Liver (tissue), 9 donors: ENCODE measurements around the gene DOP1B. TPM values are rescaled to one million over a fixed set of nuclear protein-coding genes. Genes with fewer than 3 reads are reported as not detected.

Experiments
- DNase-seq: peaks from one replicate; pipeline ENCODE4 v3.0.0-alpha.2; 2017; ENCODE audit warnings: low spot score
- H3K27ac ChIP-seq, 2 donors: one replicate each; pipeline ENCODE4 v1.7.0; 2013; ENCODE audit warnings: inconsistent platforms in 2 of 2, low read length in 2 of 2, control low read depth in 1 of 2, low read depth in 1 of 2, mild to moderate bottlenecking in 1 of 2
- H3K27me3 ChIP-seq, 4 donors: one replicate each; pipeline versions ENCODE4 v1.6.1 to v1.7.0; 2013; ENCODE audit warnings: low read length in 3 of 4, inconsistent platforms in 1 of 4, mild to moderate bottlenecking in 1 of 4, moderate library complexity in 1 of 4; ENCODE audit not compliant: control insufficient read depth in 4 of 4, insufficient read depth in 4 of 4
- H3K36me3 ChIP-seq, 4 donors: one replicate each; pipeline versions ENCODE4 v1.6.1 to v1.7.0; 2013; ENCODE audit warnings: low read length in 3 of 4, mild to moderate bottlenecking in 3 of 4, low read depth in 1 of 4, moderate library complexity in 1 of 4; ENCODE audit not compliant: control insufficient read depth in 4 of 4, insufficient read depth in 3 of 4
- H3K4me1 ChIP-seq, 4 donors: one replicate each; pipeline versions ENCODE4 v1.6.1 to v1.7.0; 2013; ENCODE audit warnings: low read length in 3 of 4, mild to moderate bottlenecking in 3 of 4, moderate library complexity in 1 of 4; ENCODE audit not compliant: control insufficient read depth in 4 of 4, insufficient read depth in 4 of 4
- H3K4me3 ChIP-seq, 3 donors: one replicate each; pipeline versions ENCODE4 v1.6.1 to v1.7.0; 2013; ENCODE audit warnings: low read length in 3 of 3, control low read depth in 1 of 3, low read depth in 1 of 3, mild to moderate bottlenecking in 1 of 3
- H3K9ac ChIP-seq, 2 donors: one replicate each; pipeline ENCODE4 v1.7.0; 2013; ENCODE audit warnings: low read length in 2 of 2, mild to moderate bottlenecking in 2 of 2, moderate library complexity in 2 of 2, control low read depth in 1 of 2, low read depth in 1 of 2
- H3K9me3 ChIP-seq, 4 donors: one replicate each; pipeline versions ENCODE4 v1.6.1 to v1.7.0; 2013; ENCODE audit warnings: low read length in 3 of 4; ENCODE audit not compliant: control insufficient read depth in 4 of 4
- CTCF ChIP-seq: fragments of 150-350 bp; IDR thresholded peaks from 2 replicates; pipeline ENCODE4 v1.5.1; 2017; ENCODE audit warnings: improper control_type of control experiment, low read depth, low read length; ENCODE audit not compliant: missing input control
- EGR1 ChIP-seq, 2 donors: IDR thresholded peaks; 2 replicates each; pipeline ENCODE4 v1.6.1; 2016 to 2018; ENCODE audit warnings: antibody characterized with exemption in 2 of 2, low read depth in 2 of 2
- FOXA1 ChIP-seq: IDR thresholded peaks from 2 replicates; pipeline ENCODE4 v1.6.1; 2016; ENCODE audit warnings: antibody characterized with exemption
- FOXA2 ChIP-seq: IDR thresholded peaks from 2 replicates; pipeline ENCODE4 v1.6.1; 2016; ENCODE audit warnings: antibody characterized with exemption
- GABPA ChIP-seq, 2 donors: IDR thresholded peaks in 1 of 2; conservative IDR thresholded peaks in 1 of 2; 2 replicates each; pipeline ENCODE4 v1.6.1; 2016; ENCODE audit warnings: antibody characterized with exemption in 2 of 2, mild to moderate bottlenecking in 1 of 2, moderate library complexity in 1 of 2
- HNF4A ChIP-seq, 2 donors: conservative IDR thresholded peaks; 2 replicates each; pipeline ENCODE4 v1.6.1; 2016; ENCODE audit warnings: antibody characterized with exemption in 2 of 2, mild to moderate bottlenecking in 2 of 2
- HNF4G ChIP-seq: IDR thresholded peaks from 2 replicates; pipeline ENCODE4 v1.6.1; 2016; ENCODE audit warnings: antibody characterized with exemption
- JUND ChIP-seq, 2 donors: IDR thresholded peaks; 2 replicates each; pipeline ENCODE4 v1.6.1; 2016; ENCODE audit warnings: antibody characterized with exemption in 2 of 2
- NR2F2 ChIP-seq: IDR thresholded peaks from 2 replicates; pipeline ENCODE4 v1.6.1; 2016; ENCODE audit warnings: antibody characterized with exemption
- RAD21 ChIP-seq, 2 donors: IDR thresholded peaks; 2 replicates each; pipeline ENCODE4 v1.6.1; 2016; ENCODE audit warnings: antibody characterized with exemption in 2 of 2, mild to moderate bottlenecking in 2 of 2
- SP1 ChIP-seq: IDR thresholded peaks from 2 replicates; pipeline ENCODE4 v1.6.1; 2018; ENCODE audit warnings: antibody characterized with exemption, mild to moderate bottlenecking
- YY1 ChIP-seq: IDR thresholded peaks from 2 replicates; pipeline ENCODE4 v1.6.1; 2016; ENCODE audit warnings: antibody characterized with exemption, mild to moderate bottlenecking
- WGBS: extraction: QIAGEN DNeasy Blood & Tissue Kit; methylation state at CpG from one replicate; pipeline ENCODE4 v1.1.7; 2013; 5-methylcytosine and 5-hydroxymethylcytosine counted together
- polyA plus RNA-seq, 2 donors: library from polyadenylated mRNA; stranded (reverse) in 1 of 2; unstranded in 1 of 2; fragments of 200-250 nt in 1 of 2; fragments of >200 nt in 1 of 2; fragmentation: Nextera tagmentation in 1 of 2; extraction: Ambion mirVana in 1 of 2; gene quantifications; one replicate each; pipeline versions ENCODE4 v1.2.1 to v1.2.3, GENCODE V29; 2013 to 2015
- total RNA-seq, 2 donors: library from RNA; depleted of rRNA; stranded (reverse); fragments of >200 nt; gene quantifications; one replicate each; pipeline ENCODE4 v1.2.3, GENCODE V29; 2014
- TF ChIP-seq, protein P1 (sequence below): IDR thresholded peaks from 2 replicates; pipeline ENCODE4 v1.6.1; 2016; ENCODE audit warnings: antibody characterized with exemption, mild to moderate bottlenecking
- TF ChIP-seq, protein P2 (sequence below): IDR thresholded peaks from 2 replicates; pipeline ENCODE4 v1.6.1; 2016; ENCODE audit warnings: antibody characterized with exemption
- TF ChIP-seq, protein P3 (sequence below): IDR thresholded peaks from 2 replicates; pipeline ENCODE4 v1.6.1; 2016; ENCODE audit warnings: antibody characterized with exemption
- TF ChIP-seq, protein P4 (sequence below): IDR thresholded peaks from 2 replicates; pipeline ENCODE4 v1.6.1; 2016; ENCODE audit warnings: antibody characterized with exemption
- donor health status: healthy.
- donor health status: healthy.
- donor health status: healthy.
- donor health status: healthy.
- donor health status: healthy.

Gene DOP1B
- total and polyA plus RNA-seq, 4 donors = 5.8 to 7.1 (median 6.3) TPM

DNA sequence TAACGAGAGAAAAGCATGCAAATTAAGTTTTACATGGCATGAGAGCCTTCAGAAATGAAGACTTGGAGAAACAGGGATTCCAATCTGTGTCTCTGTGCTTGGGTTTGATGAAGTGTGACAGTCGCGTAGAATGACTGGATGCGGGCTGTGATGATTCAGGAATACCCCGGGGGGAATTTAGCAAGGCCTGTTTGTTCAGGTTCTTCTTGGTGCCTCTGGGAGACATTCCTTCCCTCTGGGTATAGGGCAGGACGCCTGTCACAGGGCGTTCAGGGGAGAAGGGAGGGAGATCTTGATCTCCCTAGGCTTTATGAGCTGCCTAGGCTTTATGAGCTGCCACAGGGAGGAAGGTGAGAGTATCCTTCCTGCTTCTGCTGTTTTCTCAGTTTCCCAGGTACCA lies 36.6 kb downstream of the DOP1B start (continued):
- TF ChIP-seq, protein P1, sequence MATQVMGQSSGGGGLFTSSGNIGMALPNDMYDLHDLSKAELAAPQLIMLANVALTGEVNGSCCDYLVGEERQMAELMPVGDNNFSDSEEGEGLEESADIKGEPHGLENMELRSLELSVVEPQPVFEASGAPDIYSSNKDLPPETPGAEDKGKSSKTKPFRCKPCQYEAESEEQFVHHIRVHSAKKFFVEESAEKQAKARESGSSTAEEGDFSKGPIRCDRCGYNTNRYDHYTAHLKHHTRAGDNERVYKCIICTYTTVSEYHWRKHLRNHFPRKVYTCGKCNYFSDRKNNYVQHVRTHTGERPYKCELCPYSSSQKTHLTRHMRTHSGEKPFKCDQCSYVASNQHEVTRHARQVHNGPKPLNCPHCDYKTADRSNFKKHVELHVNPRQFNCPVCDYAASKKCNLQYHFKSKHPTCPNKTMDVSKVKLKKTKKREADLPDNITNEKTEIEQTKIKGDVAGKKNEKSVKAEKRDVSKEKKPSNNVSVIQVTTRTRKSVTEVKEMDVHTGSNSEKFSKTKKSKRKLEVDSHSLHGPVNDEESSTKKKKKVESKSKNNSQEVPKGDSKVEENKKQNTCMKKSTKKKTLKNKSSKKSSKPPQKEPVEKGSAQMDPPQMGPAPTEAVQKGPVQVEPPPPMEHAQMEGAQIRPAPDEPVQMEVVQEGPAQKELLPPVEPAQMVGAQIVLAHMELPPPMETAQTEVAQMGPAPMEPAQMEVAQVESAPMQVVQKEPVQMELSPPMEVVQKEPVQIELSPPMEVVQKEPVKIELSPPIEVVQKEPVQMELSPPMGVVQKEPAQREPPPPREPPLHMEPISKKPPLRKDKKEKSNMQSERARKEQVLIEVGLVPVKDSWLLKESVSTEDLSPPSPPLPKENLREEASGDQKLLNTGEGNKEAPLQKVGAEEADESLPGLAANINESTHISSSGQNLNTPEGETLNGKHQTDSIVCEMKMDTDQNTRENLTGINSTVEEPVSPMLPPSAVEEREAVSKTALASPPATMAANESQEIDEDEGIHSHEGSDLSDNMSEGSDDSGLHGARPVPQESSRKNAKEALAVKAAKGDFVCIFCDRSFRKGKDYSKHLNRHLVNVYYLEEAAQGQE = no peak
- no peak for TF ChIP-seq HNF4G

DNA sequence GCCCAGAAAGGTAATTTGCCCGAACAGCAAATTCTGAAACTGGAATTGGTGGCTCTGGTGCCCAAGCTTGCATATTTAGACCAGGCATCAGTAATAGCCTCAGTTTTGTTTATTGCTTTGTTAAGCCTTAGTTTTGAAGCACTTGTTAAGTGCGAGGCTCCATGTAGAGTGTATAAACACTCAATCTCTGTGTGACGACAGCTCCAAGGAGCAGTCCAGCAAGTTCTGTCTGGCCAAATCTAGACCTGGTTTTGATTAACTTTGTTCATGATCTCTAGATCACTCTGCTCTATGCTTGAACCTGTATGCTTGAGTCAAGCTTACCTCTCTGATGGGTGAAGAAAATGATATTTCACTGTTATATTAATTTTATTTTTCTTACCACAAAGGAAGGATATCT lies 37.4 kb downstream of the DOP1B start:
- Histone ChIP-seq H3K4me3 (no peak overlapping the region), H3K9ac (no peak overlapping the region), H3K27ac (no peak overlapping the region), H3K4me1 (peaks cover 0 to 4% (median 1%) of the 10 kb centered on the region in 4 donors), H3K36me3 (no peaks in the 10 kb centered on the region), H3K9me3 (peaks cover 0 to 3% (median 1%) of the 10 kb centered on the region in 4 donors), H3K27me3 (no peaks in the 10 kb centered on the region)
- DNase-seq = no peak
- 95% methylated on average over 3 of the region's 3 CpGs for WGBS
- TF ChIP-seq, protein P2, sequence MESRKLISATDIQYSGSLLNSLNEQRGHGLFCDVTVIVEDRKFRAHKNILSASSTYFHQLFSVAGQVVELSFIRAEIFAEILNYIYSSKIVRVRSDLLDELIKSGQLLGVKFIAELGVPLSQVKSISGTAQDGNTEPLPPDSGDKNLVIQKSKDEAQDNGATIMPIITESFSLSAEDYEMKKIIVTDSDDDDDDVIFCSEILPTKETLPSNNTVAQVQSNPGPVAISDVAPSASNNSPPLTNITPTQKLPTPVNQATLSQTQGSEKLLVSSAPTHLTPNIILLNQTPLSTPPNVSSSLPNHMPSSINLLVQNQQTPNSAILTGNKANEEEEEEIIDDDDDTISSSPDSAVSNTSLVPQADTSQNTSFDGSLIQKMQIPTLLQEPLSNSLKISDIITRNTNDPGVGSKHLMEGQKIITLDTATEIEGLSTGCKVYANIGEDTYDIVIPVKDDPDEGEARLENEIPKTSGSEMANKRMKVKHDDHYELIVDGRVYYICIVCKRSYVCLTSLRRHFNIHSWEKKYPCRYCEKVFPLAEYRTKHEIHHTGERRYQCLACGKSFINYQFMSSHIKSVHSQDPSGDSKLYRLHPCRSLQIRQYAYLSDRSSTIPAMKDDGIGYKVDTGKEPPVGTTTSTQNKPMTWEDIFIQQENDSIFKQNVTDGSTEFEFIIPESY = no peak
- TF ChIP-seq JUND (IDR thresholded peaks at IDR 0.05) (no peak), CTCF (no peak), RAD21 (IDR thresholded peaks at IDR 0.05) (no peak), SP1 (no peak), NR2F2 (no peak), FOXA2 (no peak), YY1 (no peak), HNF4G (no peak), FOXA1 (no peak), HNF4A (conservative IDR thresholded peaks at IDR 0.05) (no peak), EGR1 (IDR thresholded peaks at IDR 0.05; ENCODE audit: low read depth in 2 of 2) (no peak), GABPA (IDR thresholded peaks at IDR 0.05 in 1 of 2, conservative IDR thresholded peaks at IDR 0.05 in 1 of 2) (no peak)
- TF ChIP-seq, protein P3, sequence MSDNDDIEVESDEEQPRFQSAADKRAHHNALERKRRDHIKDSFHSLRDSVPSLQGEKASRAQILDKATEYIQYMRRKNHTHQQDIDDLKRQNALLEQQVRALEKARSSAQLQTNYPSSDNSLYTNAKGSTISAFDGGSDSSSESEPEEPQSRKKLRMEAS = no peak
- TF ChIP-seq, protein P4, sequence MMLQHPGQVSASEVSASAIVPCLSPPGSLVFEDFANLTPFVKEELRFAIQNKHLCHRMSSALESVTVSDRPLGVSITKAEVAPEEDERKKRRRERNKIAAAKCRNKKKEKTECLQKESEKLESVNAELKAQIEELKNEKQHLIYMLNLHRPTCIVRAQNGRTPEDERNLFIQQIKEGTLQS = no peak
- TF ChIP-seq, protein P1 = no peak
